ENCODE results near the gene UCK1.

Gene UCK1

GRCh38 chr9:131499254-131499767, 31.8 kb downstream of the UCK1 start:
- CTCF ChIA-PET, result interaction anchor here (1.0 to 2.2 kb wide), 4 partner anchors 14 to 256 kb away, joined by 3 to 5 read pairs (median 3); no protein-coding TSS in a partner anchor

GRCh38 chr9:131496844-131497405, 34.1 kb downstream of the UCK1 start:
- no peak for DNase-seq (ENCODE audit: extremely low spot score)
- CTCF ChIA-PET, result interaction anchor here (1.4 kb wide), 1 partner anchor 10 kb away, joined by 3 read pairs; no protein-coding TSS in a partner anchor
- POLR2A ChIA-PET, result no interaction called here
- no peak for TF ChIP-seq CTCF (IDR thresholded peaks at IDR 0.05; ENCODE audit: control extremely low read depth, extremely low read depth, low read depth, missing control alignments)

More at GRCh38 chr9:131499254-131499767, 31.8 kb downstream of the UCK1 start:
- no peak for DNase-seq (ENCODE audit: extremely low spot score)
- POLR2A ChIA-PET, result no interaction called here
- no peak for TF ChIP-seq CTCF (IDR thresholded peaks at IDR 0.05; ENCODE audit: control extremely low read depth, extremely low read depth, low read depth, missing control alignments)

- DNase-seq (ENCODE audit: extremely low spot score), result no peak
- POLR2A ChIA-PET, result no interaction called here
- CTCF ChIA-PET, result interaction anchor here (1.4 kb wide), 1 partner anchor 9 kb away, joined by 3 read pairs; no protein-coding TSS in a partner anchor
- no peak for TF ChIP-seq CTCF (IDR thresholded peaks at IDR 0.05; ENCODE audit: control extremely low read depth, extremely low read depth, low read depth, missing control alignments)
These were observed 35.3 kb downstream of the UCK1 start for GRCh38 chr9:131495785-131496184.

DNA sequence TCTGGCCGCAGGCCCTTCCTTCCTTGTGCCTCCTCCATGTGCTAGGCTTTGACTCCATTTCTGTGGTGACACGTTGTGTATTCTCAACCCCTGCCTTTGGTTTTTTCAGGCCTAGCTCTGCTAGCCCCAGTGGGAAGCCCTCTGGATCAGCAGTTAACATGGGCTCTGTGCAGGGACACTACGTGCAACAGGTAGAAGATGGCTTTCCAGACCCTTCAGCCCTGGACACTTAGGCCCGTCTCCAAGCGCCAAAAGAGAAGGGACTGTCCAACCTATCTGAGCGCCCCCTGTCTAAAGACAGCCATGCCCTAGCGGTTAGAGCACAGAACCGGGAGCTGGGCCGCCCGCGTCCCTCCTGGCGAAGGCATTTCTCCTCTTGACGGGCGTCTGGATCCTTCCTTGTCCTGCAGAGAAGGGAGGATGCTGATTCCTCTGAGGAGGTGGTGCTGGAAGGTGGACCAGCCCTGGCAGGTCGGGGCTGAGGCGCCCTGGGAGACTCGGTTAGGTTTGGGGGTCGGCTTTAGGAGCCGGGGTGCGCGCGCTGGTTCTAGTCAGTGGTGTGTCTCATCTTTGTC, 36.7 kb downstream of the UCK1 start:
- no peak for DNase-seq (ENCODE audit: extremely low spot score)
- ChIA-PET CTCF (interaction anchor here (1.1 kb wide), 1 partner anchor 16 kb away, joined by 4 read pairs; no protein-coding TSS in a partner anchor), POLR2A (no interaction called here)
- TF ChIP-seq CTCF (IDR thresholded peaks at IDR 0.05; ENCODE audit: control extremely low read depth, extremely low read depth, low read depth, missing control alignments), result no peak

DNA sequence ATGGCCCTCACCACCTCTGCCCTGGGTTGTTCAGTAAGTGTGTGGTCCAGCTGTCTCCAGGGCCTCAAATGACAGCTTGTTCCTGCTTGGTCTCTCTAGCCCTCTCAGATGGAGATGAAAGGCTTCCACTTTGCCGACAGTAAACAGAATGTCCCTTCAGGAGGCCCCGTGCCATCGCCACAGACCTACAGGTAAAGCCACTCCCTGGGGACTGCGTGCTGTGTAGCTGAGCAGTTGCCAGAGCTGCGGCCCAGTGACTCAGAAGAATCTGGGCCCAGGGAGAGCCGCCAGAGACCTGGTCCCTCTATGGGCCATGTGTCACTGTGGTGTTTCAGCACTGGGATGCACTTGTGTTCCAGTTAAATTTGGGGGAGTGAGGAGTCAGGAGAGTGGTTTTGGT, 39.0 kb downstream of the UCK1 start:
- no peak for TF ChIP-seq CTCF (IDR thresholded peaks at IDR 0.05; ENCODE audit: control extremely low read depth, extremely low read depth, low read depth, missing control alignments)
- ChIA-PET CTCF (interaction anchor here (1.3 to 1.6 kb wide), 2 partner anchors 14 to 18 kb away, joined by 3 to 5 read pairs; no protein-coding TSS in a partner anchor), POLR2A (no interaction called here)
- DNase-seq (ENCODE audit: extremely low spot score), result no peak

GRCh38 chr9:131491001-131491710, 39.9 kb downstream of the UCK1 start:
- ChIA-PET CTCF (interaction anchor here (1.3 to 1.6 kb wide), 2 partner anchors 13 to 19 kb away, joined by 3 to 5 read pairs; no protein-coding TSS in a partner anchor), POLR2A (no interaction called here)
- DNase-seq (ENCODE audit: extremely low spot score), result no peak
- no peak for TF ChIP-seq CTCF (IDR thresholded peaks at IDR 0.05; ENCODE audit: control extremely low read depth, extremely low read depth, low read depth, missing control alignments)
